WTC11 (cell line): ENCODE data around the gene RASIP1. TPM values are rescaled to one million over a fixed set of nuclear protein-coding genes. Genes with fewer than 3 reads are reported as not detected.

Experiments used
- GABPB1 ChIP-seq: sonication (generic); formaldehyde crosslinking; IDR thresholded peaks from 2 replicates; pipeline ENCODE4 v1.8.1; 2023; ENCODE audit warnings: mild to moderate bottlenecking, missing genetic modification reagents
- JAZF1 ChIP-seq: fragments of 250-450 bp; sonication (Bioruptor Pico); IDR thresholded peaks from 2 replicates; pipeline ENCODE4 v1.9.0; 2021; ENCODE audit warnings: moderate library complexity, mild to moderate bottlenecking, inconsistent platforms
- MXD4 ChIP-seq: fragments of 250-450 bp; sonication (Bioruptor Pico); IDR thresholded peaks from 2 replicates; pipeline ENCODE4 v1.8.0; 2021; ENCODE audit warnings: mild to moderate bottlenecking, moderate library complexity, borderline replicate concordance
- NFYB ChIP-seq: sonication (generic); formaldehyde crosslinking; conservative IDR thresholded peaks from 2 replicates; pipeline ENCODE4 v1.8.0; 2022; ENCODE audit warnings: low read depth, missing genetic modification reagents
- NR1H2 ChIP-seq: sonication (generic); formaldehyde crosslinking; IDR thresholded peaks from 2 replicates; pipeline ENCODE4 v1.9.0; 2021; ENCODE audit warnings: mild to moderate bottlenecking, moderate library complexity, missing genetic modification reagents
- OVOL2 ChIP-seq: fragments of 250-450 bp; sonication (Bioruptor Pico); IDR thresholded peaks from 2 replicates; pipeline ENCODE4 v1.9.0; 2021; ENCODE audit warnings: mild to moderate bottlenecking, borderline replicate concordance
- ZNF263 ChIP-seq: sonication (generic); formaldehyde crosslinking; IDR thresholded peaks from 2 replicates; pipeline ENCODE4 v1.8.1; 2022; ENCODE audit warnings: low read depth, mild to moderate bottlenecking, moderate library complexity, missing genetic modification reagents
- total RNA-seq: library from RNA; stranded (reverse); gene quantifications from 3 replicates; pipeline ENCODE4 v1.2.3, GENCODE V29; 2021
- TF ChIP-seq, protein P1 (sequence below): fragments of 250-450 bp; sonication (Bioruptor Pico); IDR thresholded peaks from 2 replicates; pipeline ENCODE4 v1.9.0; 2021; ENCODE audit warnings: moderate library complexity, mild to moderate bottlenecking, inconsistent platforms, borderline replicate concordance
- TF ChIP-seq, protein P2 (sequence below): sonication (generic); formaldehyde crosslinking; IDR thresholded peaks from 2 replicates; pipeline ENCODE4 v1.8.1; 2023; ENCODE audit warnings: mild to moderate bottlenecking, missing genetic modification reagents, borderline replicate concordance
- TF ChIP-seq, protein P3 (sequence below): fragments of 250-450 bp; sonication (Bioruptor Pico); conservative IDR thresholded peaks from 2 replicates; pipeline ENCODE4 v1.9.0; 2021; ENCODE audit warnings: mild to moderate bottlenecking
- TF ChIP-seq, protein P4 (sequence below): sonication (generic); formaldehyde crosslinking; IDR thresholded peaks from 2 replicates; pipeline ENCODE4 v1.8.0; 2022; ENCODE audit warnings: missing genetic modification reagents
- TF ChIP-seq, protein P5 (sequence below): sonication (generic); formaldehyde crosslinking; IDR thresholded peaks from 2 replicates; pipeline ENCODE4 v1.8.1; 2022; ENCODE audit warnings: mild to moderate bottlenecking, moderate library complexity, missing genetic modification reagents
- TF ChIP-seq, protein P6 (sequence below): sonication (generic); formaldehyde crosslinking; IDR thresholded peaks from 2 replicates; pipeline ENCODE4 v1.8.1; 2023; ENCODE audit warnings: mild to moderate bottlenecking, moderate library complexity, missing genetic modification reagents
- TF ChIP-seq, protein P7 (sequence below): fragments of 250-450 bp; sonication (Bioruptor Pico); IDR thresholded peaks from 2 replicates; pipeline ENCODE4 v1.8.0; 2021; ENCODE audit warnings: mild to moderate bottlenecking

Gene RASIP1
- total RNA-seq, 1 experiment from 2014 or later, result 4.4 TPM

DNA sequence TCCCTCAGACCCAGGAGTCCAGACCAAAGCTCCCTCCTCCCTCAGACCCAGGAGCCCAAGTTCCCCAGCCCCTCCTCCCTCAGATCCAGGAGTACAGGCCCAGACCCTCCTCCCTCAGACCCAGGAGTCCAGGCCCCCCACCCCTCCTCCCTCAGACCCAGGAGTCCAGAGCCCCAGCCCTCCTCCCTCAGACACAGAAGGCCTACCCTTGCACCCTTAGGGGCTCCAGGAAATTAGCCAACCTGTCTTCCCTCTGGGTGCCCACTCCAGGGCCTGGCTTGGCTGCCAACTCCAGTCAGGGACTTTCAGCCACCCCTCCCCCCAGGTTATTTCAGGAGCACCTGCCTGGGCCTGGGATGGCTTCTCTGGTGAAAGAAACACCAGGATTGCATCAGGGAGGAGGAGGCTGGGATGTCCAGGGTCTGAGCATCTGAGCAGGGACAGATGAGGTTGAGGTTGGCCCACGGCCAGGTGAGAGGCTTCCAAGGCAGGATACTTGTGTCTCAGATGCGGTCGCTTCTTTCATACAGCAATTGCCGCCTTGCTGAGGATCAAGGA is 14.8 kb upstream of the RASIP1 start, which contains the start of gene FGF21 (continued):
- TF ChIP-seq MXD4 (CRISPR knock-in tag) (no peak), GABPB1 (CRISPR knock-in tag) (peak; percentile 100), NR1H2 (CRISPR knock-in tag) (no peak), ZNF263 (CRISPR knock-in tag) (peak; percentile 66; the same call in 1 of the 2 replicates), JAZF1 (no peak), OVOL2 (no peak), NFYB (CRISPR knock-in tag) (no peak)
- TF ChIP-seq, protein P1, sequence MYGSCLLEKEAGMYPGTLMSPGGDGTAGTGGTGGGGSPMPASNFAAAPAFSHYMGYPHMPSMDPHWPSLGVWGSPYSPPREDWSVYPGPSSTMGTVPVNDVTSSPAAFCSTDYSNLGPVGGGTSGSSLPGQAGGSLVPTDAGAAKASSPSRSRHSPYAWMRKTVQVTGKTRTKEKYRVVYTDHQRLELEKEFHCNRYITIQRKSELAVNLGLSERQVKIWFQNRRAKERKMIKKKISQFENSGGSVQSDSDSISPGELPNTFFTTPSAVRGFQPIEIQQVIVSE (CRISPR knock-in tag), result no peak
- TF ChIP-seq, protein P2, sequence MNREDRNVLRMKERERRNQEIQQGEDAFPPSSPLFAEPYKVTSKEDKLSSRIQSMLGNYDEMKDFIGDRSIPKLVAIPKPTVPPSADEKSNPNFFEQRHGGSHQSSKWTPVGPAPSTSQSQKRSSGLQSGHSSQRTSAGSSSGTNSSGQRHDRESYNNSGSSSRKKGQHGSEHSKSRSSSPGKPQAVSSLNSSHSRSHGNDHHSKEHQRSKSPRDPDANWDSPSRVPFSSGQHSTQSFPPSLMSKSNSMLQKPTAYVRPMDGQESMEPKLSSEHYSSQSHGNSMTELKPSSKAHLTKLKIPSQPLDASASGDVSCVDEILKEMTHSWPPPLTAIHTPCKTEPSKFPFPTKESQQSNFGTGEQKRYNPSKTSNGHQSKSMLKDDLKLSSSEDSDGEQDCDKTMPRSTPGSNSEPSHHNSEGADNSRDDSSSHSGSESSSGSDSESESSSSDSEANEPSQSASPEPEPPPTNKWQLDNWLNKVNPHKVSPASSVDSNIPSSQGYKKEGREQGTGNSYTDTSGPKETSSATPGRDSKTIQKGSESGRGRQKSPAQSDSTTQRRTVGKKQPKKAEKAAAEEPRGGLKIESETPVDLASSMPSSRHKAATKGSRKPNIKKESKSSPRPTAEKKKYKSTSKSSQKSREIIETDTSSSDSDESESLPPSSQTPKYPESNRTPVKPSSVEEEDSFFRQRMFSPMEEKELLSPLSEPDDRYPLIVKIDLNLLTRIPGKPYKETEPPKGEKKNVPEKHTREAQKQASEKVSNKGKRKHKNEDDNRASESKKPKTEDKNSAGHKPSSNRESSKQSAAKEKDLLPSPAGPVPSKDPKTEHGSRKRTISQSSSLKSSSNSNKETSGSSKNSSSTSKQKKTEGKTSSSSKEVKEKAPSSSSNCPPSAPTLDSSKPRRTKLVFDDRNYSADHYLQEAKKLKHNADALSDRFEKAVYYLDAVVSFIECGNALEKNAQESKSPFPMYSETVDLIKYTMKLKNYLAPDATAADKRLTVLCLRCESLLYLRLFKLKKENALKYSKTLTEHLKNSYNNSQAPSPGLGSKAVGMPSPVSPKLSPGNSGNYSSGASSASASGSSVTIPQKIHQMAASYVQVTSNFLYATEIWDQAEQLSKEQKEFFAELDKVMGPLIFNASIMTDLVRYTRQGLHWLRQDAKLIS (CRISPR knock-in tag), result no peak
- TF ChIP-seq, protein P3, sequence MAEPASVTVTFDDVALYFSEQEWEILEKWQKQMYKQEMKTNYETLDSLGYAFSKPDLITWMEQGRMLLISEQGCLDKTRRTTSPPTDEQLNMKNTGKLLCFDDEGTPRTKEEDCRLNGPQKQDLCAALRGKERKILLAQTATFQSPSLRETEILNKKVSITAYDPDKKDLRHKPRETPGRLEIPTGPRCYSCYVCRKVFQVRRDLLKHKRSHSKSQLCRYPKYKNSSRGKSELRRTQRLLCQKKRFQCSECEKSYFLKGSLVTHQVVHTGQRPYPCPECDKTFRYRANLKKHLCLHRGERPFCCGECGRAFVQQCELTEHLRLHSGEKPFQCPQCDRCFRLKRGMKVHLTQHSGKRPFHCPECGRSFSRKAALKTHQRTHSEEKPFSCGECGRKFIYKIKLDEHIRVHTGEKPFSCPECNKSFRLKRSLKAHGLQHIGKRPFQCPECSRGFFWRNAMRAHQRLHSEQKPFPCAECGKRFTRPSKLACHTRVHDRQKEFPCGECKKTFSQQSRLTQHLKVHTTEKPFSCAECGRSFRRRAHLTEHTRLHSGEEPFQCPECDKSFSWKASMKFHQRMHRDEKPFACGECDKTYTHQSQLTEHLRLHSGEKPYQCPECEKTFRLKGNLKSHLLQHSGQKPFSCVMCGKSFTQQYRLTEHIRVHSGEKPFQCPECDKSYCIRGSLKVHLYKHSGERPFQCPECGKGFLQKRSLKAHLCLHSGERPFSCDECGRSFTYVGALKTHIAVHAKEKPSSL (CRISPR knock-in tag), result no peak
- TF ChIP-seq, protein P4, sequence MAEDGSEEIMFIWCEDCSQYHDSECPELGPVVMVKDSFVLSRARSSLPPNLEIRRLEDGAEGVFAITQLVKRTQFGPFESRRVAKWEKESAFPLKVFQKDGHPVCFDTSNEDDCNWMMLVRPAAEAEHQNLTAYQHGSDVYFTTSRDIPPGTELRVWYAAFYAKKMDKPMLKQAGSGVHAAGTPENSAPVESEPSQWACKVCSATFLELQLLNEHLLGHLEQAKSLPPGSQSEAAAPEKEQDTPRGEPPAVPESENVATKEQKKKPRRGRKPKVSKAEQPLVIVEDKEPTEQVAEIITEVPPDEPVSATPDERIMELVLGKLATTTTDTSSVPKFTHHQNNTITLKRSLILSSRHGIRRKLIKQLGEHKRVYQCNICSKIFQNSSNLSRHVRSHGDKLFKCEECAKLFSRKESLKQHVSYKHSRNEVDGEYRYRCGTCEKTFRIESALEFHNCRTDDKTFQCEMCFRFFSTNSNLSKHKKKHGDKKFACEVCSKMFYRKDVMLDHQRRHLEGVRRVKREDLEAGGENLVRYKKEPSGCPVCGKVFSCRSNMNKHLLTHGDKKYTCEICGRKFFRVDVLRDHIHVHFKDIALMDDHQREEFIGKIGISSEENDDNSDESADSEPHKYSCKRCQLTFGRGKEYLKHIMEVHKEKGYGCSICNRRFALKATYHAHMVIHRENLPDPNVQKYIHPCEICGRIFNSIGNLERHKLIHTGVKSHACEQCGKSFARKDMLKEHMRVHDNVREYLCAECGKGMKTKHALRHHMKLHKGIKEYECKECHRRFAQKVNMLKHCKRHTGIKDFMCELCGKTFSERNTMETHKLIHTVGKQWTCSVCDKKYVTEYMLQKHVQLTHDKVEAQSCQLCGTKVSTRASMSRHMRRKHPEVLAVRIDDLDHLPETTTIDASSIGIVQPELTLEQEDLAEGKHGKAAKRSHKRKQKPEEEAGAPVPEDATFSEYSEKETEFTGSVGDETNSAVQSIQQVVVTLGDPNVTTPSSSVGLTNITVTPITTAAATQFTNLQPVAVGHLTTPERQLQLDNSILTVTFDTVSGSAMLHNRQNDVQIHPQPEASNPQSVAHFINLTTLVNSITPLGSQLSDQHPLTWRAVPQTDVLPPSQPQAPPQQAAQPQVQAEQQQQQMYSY (CRISPR knock-in tag), result peak; percentile 82
- TF ChIP-seq, protein P5, sequence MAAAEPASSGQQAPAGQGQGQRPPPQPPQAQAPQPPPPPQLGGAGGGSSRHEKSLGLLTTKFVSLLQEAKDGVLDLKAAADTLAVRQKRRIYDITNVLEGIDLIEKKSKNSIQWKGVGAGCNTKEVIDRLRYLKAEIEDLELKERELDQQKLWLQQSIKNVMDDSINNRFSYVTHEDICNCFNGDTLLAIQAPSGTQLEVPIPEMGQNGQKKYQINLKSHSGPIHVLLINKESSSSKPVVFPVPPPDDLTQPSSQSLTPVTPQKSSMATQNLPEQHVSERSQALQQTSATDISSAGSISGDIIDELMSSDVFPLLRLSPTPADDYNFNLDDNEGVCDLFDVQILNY, result no peak
- TF ChIP-seq, protein P6, sequence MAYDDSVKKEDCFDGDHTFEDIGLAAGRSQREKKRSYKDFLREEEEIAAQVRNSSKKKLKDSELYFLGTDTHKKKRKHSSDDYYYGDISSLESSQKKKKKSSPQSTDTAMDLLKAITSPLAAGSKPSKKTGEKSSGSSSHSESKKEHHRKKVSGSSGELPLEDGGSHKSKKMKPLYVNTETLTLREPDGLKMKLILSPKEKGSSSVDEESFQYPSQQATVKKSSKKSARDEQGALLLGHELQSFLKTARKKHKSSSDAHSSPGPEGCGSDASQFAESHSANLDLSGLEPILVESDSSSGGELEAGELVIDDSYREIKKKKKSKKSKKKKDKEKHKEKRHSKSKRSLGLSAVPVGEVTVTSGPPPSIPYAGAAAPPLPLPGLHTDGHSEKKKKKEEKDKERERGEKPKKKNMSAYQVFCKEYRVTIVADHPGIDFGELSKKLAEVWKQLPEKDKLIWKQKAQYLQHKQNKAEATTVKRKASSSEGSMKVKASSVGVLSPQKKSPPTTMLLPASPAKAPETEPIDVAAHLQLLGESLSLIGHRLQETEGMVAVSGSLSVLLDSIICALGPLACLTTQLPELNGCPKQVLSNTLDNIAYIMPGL (CRISPR knock-in tag), result no peak
- TF ChIP-seq, protein P7, sequence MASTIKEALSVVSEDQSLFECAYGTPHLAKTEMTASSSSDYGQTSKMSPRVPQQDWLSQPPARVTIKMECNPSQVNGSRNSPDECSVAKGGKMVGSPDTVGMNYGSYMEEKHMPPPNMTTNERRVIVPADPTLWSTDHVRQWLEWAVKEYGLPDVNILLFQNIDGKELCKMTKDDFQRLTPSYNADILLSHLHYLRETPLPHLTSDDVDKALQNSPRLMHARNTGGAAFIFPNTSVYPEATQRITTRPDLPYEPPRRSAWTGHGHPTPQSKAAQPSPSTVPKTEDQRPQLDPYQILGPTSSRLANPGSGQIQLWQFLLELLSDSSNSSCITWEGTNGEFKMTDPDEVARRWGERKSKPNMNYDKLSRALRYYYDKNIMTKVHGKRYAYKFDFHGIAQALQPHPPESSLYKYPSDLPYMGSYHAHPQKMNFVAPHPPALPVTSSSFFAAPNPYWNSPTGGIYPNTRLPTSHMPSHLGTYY (CRISPR knock-in tag), result no peak
